GM12872 (cell line): ENCODE measurements around the gene SLC38A10.

Experiments used
- CTCF ChIP-seq: IDR thresholded peaks from 3 replicates; pipeline ENCODE4 v1.5.1; 2011; ENCODE audit warnings: low read depth, mild to moderate bottlenecking, low read length, moderate library complexity; ENCODE audit not compliant: insufficient read depth

SLC38A10 gene

GRCh38 chr17:81338274-81339190 lies 43.4 kb upstream of the SLC38A10 start:
- no peak for TF ChIP-seq CTCF

GRCh38 chr17:81337476-81337879 lies 42.4 kb upstream of the SLC38A10 start:
- TF ChIP-seq CTCF: no peak

GRCh38 chr17:81336930-81337325 lies 41.8 kb upstream of the SLC38A10 start:
- TF ChIP-seq CTCF: no peak

- TF ChIP-seq CTCF: no peak
These were observed 41.3 kb upstream of the SLC38A10 start for GRCh38 chr17:81336296-81336929.

- TF ChIP-seq CTCF: no peak
These were observed 40.7 kb upstream of the SLC38A10 start for GRCh38 chr17:81335773-81336157.

- TF ChIP-seq CTCF: no peak
These were observed 40.1 kb upstream of the SLC38A10 start for GRCh38 chr17:81334987-81335772.

- TF ChIP-seq CTCF: no peak
These were observed 39.3 kb upstream of the SLC38A10 start for GRCh38 chr17:81334391-81334901.
